Measurements from ENCODE around the gene ADK.

The ADK gene

GRCh38 chr10:74394416-74394969 lies 243.5 kb downstream of the ADK start:
- Histone ChIP-seq H3K27ac (replicated peaks) (no peak overlapping the region), H3K4me3 (replicated peaks; ENCODE audit: insufficient read depth, low read length) (no peak overlapping the region), H3K27me3 (ENCODE audit: insufficient read depth, poor library complexity, severe bottlenecking) (no peaks in the 10 kb centered on the region)
- no peak for DNase-seq (ENCODE audit: low read depth in 1 of 2, low spot score in 1 of 2)
- no peak for TF ChIP-seq SPI1 (IDR thresholded peaks at IDR 0.05; ENCODE audit: borderline replicate concordance, low read depth)
- TF ChIP-seq REST (IDR thresholded peaks at IDR 0.05; ENCODE audit: insufficient replicate concordance, low read depth), result no peak
- TF ChIP-seq GABPA (IDR thresholded peaks at IDR 0.05; ENCODE audit: low read depth), result no peak

- TF ChIP-seq POLR2AphosphoS5 (IDR thresholded peaks at IDR 0.05; ENCODE audit: low read depth), result no peak
- no peak for TF ChIP-seq REST (IDR thresholded peaks at IDR 0.05; ENCODE audit: insufficient replicate concordance, low read depth)
- no peak for TF ChIP-seq GABPA (IDR thresholded peaks at IDR 0.05; ENCODE audit: low read depth)
- TF ChIP-seq SPI1 (IDR thresholded peaks at IDR 0.05; ENCODE audit: borderline replicate concordance, low read depth), result no peak
- no peak for TF ChIP-seq CTCF (IDR thresholded peaks at IDR 0.05; ENCODE audit: insufficient read depth, low read length)
These were observed 249.2 kb downstream of the ADK start for GRCh38 chr10:74400186-74400585.

GRCh38 chr10:74406006-74406405 lies 255.0 kb downstream of the ADK start:
- TF ChIP-seq REST (IDR thresholded peaks at IDR 0.05; ENCODE audit: insufficient replicate concordance, low read depth) (no peak), POLR2AphosphoS5 (IDR thresholded peaks at IDR 0.05; ENCODE audit: low read depth) (no peak), CTCF (IDR thresholded peaks at IDR 0.05; ENCODE audit: insufficient read depth, low read length) (no peak), SPI1 (IDR thresholded peaks at IDR 0.05; ENCODE audit: borderline replicate concordance, low read depth) (no peak), GABPA (IDR thresholded peaks at IDR 0.05; ENCODE audit: low read depth) (no peak)
- Histone ChIP-seq H3K27ac (replicated peaks) (no peak overlapping the region), H3K4me3 (replicated peaks; ENCODE audit: insufficient read depth, low read length) (no peak overlapping the region), H3K27me3 (ENCODE audit: insufficient read depth, poor library complexity, severe bottlenecking) (no peaks in the 10 kb centered on the region)
- DNase-seq (ENCODE audit: low read depth in 1 of 2, low spot score in 1 of 2), result no peak

More at GRCh38 chr10:74400186-74400585, 249.2 kb downstream of the ADK start:
- Histone ChIP-seq H3K4me3 (replicated peaks; ENCODE audit: insufficient read depth, low read length) (no peak overlapping the region), H3K27me3 (ENCODE audit: insufficient read depth, poor library complexity, severe bottlenecking) (no peaks in the 10 kb centered on the region), H3K27ac (replicated peaks) (no peak overlapping the region)
- DNase-seq (ENCODE audit: low read depth in 1 of 2, low spot score in 1 of 2), result no peak

Measured in HL-60 (cell line).